ENCODE results near the gene ZNF765.

GRCh38 chr19:53381376-53381775, 13.6 kb upstream of the ZNF765 start:
- no peak for TF ChIP-seq EP300 (IDR thresholded peaks at IDR 0.05)
- no peak for TF ChIP-seq CTCF (IDR thresholded peaks at IDR 0.05)
- no peak for TF ChIP-seq POLR2A (IDR thresholded peaks at IDR 0.05)

Data from ovary (tissue), 3 donors.